ENCODE results near the gene ALS2CL.

ALS2CL gene

DNA sequence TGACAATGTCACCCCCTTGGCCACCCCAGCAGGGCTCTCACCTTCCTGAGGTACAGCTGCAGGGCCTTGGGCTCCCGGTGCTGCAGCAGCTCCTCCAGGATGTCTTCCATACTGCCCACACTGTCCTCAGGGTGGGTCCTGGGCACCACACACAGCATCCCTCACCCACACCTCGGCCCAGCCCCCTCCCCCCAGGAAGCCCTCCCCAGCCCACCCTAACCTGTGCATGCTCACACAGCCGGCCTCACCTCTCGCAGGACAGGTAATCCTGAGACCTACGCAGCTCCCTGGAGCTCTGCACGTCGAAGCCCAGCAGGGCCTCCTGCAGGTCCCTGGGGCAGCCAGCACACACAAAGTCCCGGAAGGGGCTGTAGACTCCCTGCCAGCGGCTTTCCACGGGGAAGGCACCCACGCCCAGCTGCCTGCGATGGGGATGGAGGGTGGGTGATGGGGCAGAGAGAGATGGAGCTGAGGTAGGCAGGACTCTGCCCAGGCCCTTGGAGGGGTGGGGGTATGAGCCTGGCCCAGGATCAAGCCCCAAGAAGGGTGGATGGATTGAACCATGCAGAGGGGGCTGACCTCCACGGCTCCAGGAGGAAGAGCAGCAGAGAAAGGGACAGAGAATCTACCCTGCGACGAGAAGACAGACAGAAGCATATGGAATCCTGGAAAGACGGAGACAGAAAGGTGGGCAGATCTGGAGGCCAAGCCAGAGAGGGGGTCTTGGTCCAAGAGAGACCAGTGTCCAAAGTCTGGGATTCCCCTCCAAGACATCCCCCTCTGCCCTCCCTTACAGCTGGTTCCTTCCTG, 16.7 kb downstream of the ALS2CL start:
- no peak for DNase-seq

GRCh38 chr3:46675843-46676567, 17.5 kb downstream of the ALS2CL start:
- DNase-seq, result no peak

- DNase-seq, result no peak
These were observed 18.1 kb downstream of the ALS2CL start for GRCh38 chr3:46675426-46675825.

GRCh38 chr3:46674031-46674845, 19.2 kb downstream of the ALS2CL start:
- DNase-seq, result no peak

GRCh38 chr3:46673151-46674030, 20.1 kb downstream of the ALS2CL start:
- DNase-seq, result no peak

DNA sequence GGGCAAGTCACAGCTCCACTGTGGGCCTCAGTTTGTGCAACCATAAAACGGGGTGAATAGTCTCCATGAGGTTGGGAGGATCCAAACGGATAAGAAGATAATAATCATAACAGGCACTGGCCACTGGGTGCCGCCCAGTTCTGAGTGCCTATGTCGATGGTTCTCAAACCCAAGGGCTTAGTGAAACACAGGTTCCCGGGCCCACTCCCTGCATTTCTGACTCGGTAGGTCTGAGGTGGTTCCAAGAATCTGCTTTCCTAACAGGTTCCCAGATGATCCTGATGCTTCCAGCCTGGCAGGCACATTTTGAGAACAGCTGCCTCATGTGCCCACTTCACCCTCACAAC, 21.2 kb downstream of the ALS2CL start:
- no peak for DNase-seq

DNA sequence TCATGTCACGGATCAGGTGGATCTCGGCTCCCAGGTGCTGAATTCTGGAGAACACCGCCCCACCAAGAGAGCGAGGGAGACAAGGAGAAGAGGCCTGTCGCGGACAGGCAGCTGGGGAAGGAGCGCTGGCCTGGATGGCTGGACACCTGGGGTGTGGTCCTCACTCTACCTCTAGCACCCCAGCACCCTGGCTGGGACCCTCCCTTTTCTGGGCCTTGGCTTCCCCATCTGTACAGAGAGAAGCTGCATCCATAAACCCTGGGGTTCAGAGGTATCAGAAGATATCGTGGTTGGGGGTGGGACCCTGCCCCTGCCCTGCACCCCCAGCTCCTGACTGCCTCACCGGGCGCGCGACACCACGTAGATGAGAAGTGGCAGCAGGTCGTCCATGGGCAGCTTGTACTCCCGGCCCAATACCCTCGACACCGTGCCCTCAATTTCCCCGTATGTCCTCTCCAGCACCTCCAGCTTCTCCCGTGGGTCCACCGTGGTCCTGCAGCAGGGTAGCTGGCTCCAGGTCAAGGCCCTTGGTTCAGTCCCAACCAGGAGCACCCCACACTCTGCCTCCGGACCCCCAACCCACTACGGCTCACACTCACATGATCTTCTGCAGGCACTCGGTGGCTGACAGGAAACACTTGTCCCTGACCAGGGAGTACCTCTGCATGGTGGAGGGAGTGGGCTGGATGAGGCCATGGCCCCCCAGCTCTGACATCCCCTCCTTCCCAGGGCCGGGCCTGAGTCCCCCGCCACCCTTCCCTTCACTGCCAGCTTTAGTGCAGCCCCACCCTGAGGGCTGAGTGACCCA, 21.7 kb downstream of the ALS2CL start:
- DNase-seq, result no peak

DNA sequence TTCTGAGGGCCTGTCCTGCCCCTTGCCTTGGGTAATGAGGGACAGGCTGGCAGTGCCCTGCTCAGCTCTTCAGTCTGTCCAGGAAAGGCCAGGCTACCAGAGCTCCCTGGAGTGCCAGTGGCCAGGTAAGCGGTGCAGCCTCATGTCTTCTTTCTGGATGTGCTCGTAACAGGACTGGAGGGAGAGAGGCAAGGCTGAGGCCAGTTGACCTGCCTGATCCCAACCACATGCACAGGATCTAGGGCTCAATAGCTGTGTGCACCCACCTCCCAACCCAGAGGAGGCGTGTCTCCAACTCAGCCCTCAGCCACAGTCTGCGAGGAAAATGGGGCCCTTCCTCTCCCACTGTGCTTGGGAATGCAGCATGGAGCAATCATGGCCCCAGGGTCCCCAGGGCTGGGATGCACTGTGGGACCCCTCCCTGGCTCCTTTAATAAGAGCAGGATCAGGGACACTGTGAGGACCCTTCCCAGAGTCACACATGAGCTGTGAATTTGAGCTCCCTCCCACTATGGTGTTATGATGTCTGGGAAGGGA, 22.5 kb downstream of the ALS2CL start:
- no peak for DNase-seq

DNA sequence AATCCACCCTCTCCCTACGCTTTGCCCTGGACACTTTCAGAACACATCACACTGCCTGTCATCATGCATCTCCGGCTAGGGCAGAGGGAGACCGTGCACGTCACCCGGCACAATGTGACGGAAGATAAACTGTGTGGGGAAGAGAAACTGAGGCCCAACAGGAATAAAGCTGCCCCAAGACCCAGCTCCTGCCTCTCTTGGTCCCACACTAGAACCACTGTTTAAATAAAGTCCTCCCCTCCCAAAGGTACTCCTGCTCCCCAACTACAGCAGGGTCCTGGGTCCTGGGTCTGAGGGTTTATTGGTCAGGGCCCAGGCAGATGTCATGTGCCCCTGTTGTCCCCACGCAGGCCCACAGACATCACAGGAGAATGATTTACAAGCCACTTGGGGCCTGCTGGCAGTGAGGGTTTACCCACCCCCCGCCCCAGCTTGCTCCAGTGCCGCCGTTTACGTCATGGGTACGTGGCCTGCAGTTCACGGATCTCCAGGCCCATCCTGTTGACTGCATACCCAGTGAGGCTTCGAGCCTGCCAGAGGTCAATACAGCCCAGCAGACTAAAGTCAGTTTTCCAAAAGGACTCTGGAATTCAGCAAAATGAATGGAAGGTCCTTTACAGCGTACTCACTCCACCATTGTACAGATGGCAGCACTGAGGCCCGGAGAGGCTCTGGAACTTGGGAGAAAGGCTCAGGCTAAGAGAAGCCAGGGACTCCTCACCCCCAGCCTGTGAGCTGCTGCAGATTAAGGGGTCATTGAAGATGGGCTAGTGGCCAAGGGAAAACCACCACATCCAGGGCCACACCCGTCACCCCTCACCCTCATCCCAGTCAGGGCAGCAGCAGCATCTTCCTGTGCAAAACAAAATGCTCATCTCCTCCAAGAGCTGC, 23.2 kb downstream of the ALS2CL start:
- DNase-seq, result no peak

- no peak for DNase-seq
These were observed 24.1 kb downstream of the ALS2CL start for GRCh38 chr3:46669191-46669999.

GRCh38 chr3:46668591-46668990, 24.9 kb downstream of the ALS2CL start:
- DNase-seq, result no peak

DNA sequence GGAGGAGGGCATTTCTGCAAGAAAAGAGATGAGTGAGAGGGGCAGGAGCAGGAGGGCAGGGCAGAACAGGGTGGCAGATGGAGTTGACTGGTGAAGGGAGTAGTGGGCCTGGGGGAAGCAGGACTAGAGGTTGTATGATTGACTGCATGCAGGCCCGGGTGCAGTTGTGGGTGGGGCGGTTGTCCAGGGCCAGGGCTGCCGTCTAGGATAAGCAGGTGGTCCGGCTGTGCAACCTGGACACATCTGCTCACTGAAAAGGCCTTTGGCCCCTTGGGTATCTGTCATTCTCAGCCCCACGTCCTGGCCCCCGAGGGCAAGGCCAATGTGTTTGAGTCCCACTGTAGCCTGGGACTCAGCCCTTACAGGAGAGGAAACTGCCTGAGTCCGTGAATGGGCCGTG, 25.4 kb downstream of the ALS2CL start:
- no peak for DNase-seq

DNA sequence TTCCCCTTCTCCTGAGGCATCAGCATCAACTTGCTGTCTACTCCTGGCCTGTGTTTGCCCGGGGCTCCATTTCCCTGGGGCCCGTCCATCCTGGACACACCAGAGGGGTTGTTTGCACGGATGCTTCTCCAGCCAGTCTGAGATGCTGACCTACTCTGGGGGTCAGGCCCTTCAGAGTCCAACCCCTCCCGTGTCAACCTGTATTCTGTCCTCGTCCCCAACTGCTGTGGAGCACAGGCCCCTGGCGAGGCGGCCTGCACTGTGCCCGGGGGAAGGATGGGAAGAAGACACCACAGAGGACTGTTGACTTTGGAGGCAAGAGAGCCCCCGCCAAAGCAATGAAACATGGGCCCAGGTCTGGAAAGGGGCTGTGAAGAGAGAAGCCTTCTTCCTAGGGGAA, 25.8 kb downstream of the ALS2CL start:
- no peak for DNase-seq

DNA sequence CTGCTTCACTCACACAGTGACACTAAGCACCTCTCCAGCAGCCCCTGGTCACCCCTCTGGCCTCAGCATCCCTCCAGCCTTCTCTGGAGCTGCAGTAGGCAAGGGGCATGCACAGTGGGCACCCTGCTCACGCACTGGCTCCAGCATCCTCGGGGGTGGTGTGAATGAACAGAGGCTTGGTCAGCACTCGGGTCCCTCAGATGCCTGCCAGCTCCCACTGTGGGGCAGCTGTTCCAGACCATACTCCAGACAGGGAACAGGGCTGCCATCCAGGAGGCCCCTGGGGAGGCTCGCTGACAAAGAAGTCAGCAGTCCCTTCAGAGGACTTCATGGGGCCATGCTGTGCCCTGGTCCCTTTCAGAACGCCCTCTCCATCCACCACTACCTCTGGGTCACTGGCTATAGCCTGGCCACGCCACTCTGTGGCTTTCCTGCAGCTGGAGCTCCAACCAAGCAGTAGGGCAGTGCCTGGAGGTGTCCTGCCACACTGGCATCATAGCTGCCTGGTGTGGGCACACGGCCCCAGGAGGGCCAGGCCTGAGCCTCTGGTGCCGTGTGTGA, 26.3 kb downstream of the ALS2CL start:
- DNase-seq, result no peak

GRCh38 chr3:46666453-46666845, 27.0 kb downstream of the ALS2CL start:
- DNase-seq, result no peak

GRCh38 chr3:46665763-46666452, 27.6 kb downstream of the ALS2CL start:
- DNase-seq, result no peak

GRCh38 chr3:46664971-46665762, 28.3 kb downstream of the ALS2CL start:
- DNase-seq, result no peak

Measured in CD4-positive, alpha-beta T cell treated with Interleukin-21 for 1 hour (primary cell).